HG03135 (cell line): ENCODE data around the gene IFT52.
A peak's percentile ranks its signal among the peaks of the same experiment; 100 is the strongest.

Source experiments
- ATAC-seq: cut with Tn5 transposase; IDR thresholded peaks from one replicate; pipeline ENCODE4 v1.9.1; 2021; ENCODE audit warnings: mild to moderate bottlenecking, moderate library complexity; ENCODE audit not compliant: unreplicated experiment

Gene IFT52

GRCh38 chr20:43682446-43682845 lies 91.7 kb downstream of the IFT52 start:
- peak; percentile 22 for ATAC-seq

GRCh38 chr20:43686820-43687219 lies 96.1 kb downstream of the IFT52 start:
- ATAC-seq: no peak

GRCh38 chr20:43689165-43689564 lies 98.4 kb downstream of the IFT52 start:
- ATAC-seq: no peak

- ATAC-seq: no peak
Measured at GRCh38 chr20:43690943-43691598, 100.3 kb downstream of the IFT52 start.

- ATAC-seq: no peak
Measured at GRCh38 chr20:43691928-43692524, 101.3 kb downstream of the IFT52 start.

GRCh38 chr20:43694763-43695162 lies 104.0 kb downstream of the IFT52 start:
- ATAC-seq: no peak

- no peak for ATAC-seq
Measured at GRCh38 chr20:43695571-43695970, 104.8 kb downstream of the IFT52 start.
